Right lung (tissue), 5 donors: ENCODE results near the gene MAPKAPK2. TPM values are rescaled to one million over a fixed set of nuclear protein-coding genes. Genes with fewer than 3 reads are reported as not detected.
"Not testable (repeated sequence)": the region's sequence is repeated elsewhere in the genome, so short reads cannot be mapped to it uniquely, and the experiment has no call there.

Source experiments
- DNase-seq, 2 donors: peaks; one replicate each; pipeline ENCODE4 v3.0.0-alpha.2; 2013
- polyA plus RNA-seq, 5 donors: library from polyadenylated mRNA; unstranded; fragments of 120-200 nt; gene quantifications; one replicate each; pipeline versions ENCODE4 v1.2.1 to v1.2.3, GENCODE V29; 2013; ENCODE audit warnings: inconsistent platforms in 1 of 5, low replicate concordance in 1 of 5; ENCODE audit not compliant: insufficient read length in 5 of 5, insufficient read depth in 1 of 5

MAPKAPK2 gene
- polyA plus RNA-seq, 5 donors, result 52.1 to 65.9 (median 53.6) TPM

DNA sequence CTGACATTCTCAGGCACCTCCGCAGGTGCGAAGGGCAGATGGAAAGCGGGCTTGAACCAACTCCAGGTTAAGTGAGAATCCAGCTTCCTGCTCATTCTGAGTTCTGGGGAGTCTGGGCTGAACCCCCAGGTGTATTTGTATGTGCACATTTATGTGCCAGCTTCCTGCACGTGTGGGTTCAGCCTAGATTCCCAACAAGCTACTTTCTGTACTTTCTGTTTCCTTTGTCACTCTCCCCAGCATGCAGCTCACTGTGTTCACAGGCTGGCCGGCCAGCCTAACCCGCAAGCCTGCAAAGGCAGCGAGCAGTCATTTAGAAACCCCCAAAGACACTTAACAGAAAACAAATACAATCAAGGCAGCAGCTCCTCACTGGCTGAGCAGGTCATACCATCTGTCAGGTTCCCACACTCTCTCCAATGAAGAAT lies 84.6 kb downstream of the MAPKAPK2 start:
- no peak for DNase-seq

DNA sequence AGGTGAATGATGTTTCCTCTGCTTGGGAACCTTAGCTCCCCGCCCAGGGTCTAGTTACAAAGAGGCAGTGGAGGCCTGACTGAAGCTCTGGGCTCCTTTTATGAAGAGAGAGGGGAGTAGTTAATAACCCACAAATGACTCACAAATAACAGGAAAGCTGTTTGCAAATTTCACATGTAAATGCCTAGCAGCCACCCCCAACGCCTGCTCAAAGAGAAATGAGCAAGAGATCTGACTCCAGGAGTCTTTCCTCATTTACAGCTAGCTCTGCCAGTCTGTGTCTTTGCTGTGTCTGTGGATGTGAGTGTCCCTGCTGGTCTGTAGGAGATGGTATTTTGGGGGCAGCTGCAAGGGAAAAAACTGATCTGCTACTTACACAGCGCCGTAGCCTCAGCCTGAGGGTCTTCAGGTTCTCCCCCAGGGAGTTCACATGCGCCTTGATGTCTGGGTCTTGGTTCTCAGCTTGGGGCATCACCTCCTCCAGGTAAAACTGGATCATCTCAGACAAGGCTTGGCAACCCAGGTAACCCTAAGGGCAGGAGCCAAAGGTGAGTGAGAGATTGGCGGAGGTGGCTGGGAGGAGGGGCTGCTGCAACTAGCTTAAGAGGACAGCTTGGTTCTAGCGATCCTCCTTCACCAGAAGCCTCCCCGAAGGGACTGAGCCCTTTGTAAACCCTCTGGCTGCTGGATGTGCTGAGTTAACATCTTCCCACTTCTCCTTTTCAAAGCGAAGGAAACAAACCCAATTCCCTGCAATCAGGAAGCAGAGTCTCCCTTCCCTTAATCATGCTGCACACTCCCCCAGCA lies 86.0 kb downstream of the MAPKAPK2 start, which contains the start of gene IL19:
TSS of gene IL19 (plus strand) at position 243 of the 807 bp plus-strand sequence. CDS start 65,890 bp downstream, outside the sequence.
- no peak for DNase-seq

DNA sequence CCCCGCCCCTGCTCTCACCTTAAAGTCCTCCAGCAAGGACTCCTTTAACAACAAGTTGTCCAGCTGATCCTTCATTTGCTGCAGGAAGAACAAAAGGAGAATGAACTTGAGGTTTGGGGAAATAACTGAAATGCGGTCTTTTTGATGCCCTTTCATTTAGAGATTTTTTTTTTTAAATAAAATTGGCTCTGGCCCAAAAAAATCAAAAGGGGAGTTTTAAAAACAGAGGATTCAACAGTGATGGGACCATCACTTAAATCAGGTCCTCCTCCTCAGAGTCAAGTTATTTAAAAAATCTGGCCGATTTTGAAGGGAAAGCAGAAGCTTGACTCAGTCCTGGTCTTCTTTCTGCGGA lies 86.6 kb downstream of the MAPKAPK2 start:
- no peak for DNase-seq

DNA sequence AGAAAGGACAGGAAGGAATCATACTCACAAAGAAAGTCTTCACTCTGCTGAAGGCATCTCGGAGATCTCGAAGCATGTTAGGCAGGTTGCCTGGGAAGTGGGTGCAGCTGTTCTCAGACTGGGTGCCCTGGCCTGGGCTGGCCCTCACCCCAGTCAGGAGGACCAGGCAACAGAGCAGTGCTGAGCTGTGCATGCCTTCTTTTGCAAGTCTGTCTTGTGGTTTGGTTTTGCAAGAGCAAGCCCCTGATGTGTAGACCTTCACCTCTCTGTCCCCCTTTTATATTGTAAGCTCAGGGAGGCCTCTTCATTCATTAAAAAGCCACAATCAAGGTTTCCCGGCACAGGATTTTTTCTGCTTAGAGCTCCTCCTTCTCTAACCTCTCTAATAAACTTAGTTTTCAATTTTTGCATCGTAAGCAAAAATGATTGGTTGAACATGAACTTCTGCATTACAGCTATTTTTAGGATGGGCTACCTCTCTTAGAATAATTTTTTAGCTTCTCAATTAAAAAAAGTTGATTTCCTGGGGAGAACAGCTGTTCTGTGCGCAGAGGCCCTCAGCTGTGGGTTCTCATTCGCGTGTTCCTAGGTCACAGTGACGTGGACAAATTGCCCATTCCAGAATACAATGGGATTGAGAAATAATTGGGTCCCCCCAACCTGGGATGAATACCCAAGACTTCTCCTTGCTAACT lies 87.7 kb downstream of the MAPKAPK2 start, which contains the start of gene IL10:
TSS of gene IL10 (minus strand) at position 252 of the 695 bp plus-strand sequence. CDS start at position 193, 59 bp downstream.
- DNase-seq, result no peak

DNA sequence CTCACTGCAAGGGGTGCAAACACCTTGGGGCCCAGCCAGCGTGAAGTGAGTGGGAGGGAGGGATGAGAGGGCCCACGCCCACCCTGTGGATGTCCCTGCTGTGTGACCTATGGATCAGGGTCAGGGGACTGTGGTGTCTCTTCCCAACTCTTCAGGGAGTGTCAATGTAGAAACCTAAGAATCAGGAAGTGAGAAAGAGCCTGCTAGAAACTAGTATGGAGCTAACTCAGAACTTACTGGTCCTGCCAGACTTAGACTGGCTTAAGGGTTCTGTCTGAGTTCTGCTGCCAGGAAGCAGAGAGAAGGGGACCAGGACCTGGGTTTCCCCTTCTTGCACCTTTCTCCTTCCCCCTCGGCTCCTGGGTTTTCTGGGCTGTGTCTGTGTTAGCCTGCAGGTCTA lies 89.4 kb downstream of the MAPKAPK2 start:
- DNase-seq, result no peak

DNA sequence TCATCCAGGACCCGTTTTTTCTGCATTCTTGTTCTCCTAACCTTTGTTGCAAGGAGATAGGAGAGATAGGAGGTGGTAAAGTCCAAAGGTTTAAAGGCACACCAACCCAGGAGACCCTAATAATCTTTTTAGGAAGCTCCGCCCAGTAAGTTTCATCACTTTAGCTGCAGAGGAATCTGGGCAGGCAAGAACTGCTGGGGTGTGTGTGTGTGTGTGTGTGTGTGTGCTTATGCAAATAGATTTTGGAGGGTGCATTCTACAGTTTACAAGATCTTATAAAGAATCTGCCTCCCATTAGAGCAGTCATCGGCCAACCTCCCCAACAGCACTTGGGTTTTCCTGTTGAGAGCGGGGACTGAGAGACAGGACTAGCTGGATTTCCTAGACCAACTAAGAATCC lies 91.5 kb downstream of the MAPKAPK2 start:
- peak; percentile 27 to 31 for DNase-seq

DNA sequence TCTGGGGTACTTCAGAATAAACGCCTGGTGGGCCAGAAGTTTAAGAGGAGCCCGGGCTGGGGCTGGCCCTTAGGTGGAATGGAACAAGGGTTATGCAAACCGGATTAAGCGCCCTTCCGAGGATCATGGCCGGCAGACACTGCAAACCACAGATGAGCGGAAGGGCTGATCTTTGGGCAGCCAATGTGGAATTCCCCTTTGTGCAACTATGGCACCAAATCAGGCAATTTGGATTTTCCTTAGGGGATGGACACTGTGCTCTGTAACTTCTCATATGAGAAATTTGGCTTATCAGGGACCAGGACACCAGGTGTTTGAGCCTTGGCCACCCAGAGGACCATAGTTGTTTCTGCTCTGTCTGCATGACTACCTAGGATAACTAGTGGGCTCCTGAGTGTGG lies 93.3 kb downstream of the MAPKAPK2 start:
- no peak for DNase-seq

DNA sequence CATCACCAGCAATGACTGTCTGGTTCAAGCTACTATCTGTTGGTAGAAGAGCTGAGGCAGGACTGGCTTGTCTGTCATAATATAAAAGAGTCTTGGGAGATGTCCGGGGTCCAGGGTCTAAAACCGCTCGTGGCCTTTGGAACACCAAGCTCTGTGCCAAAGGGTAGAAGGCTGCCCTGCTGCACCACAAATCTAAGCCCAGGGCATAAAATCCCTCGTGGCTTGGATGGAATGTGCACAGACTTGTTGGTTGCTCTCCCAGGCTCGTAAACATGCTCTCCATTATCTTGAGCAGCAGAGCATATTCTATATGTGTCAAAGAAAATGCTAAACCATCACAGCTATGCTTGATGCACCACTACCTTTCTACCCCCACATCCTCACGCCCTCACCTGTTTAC lies 94.2 kb downstream of the MAPKAPK2 start:
- not testable (repeated sequence) for DNase-seq

DNA sequence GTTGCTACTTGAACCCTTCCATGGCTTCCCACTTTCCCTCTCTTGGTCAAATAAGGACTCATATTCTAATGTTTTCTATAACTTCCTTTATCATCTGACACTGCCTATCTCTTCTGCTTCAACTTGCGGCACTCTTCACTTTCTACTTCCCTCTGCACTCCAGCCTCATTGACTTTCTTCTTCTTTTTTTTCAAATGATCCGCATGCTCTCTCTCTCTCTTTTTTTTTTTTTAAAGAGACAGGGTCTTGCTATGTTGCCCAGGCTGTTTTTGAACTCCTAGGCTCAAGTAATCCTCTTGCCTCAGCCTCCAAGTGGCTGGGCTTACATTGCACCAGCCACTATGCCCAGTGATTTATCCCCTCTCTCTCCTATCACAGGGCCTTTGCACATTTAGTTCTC lies 94.9 kb downstream of the MAPKAPK2 start:
- no peak for DNase-seq

DNA sequence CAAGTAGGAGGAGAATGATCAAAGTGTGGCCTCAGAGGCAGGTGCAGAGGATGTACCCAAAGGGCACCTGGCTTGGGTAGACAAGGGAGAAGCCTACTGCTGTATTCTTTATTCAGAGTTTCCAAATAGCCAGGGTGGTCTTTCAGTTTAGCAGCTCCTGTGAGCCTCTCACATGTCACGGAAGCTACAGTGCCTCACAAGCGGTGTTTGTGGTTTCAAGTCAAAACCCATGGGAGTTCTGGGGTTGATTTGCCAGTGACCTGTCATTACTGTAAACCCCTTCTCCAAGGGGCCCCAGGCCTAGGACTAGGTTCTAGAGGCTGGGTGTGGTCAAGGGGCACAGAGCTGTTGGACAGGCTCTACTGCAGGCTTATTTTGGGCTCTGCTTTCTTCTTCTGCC lies 97.7 kb downstream of the MAPKAPK2 start:
- DNase-seq, result no peak

DNA sequence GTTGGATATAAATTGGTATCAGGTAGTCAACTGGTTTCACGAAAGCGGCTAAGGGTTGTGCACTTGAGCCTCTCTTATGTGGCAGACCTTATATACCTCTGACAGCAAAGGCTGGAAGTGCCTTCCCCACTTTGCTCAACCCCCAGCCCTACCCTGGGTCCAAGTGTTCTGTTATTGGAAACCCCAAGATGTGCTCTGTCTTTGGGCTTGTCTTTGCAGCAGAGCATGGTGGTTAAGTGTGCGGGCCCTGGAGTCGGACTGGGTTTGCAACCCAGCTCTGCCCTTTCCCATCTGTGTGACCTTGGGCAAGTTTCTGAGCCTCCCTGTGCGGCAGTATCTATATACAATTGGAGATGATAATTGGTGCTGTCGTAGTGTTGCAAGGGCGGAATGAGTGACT lies 98.8 kb downstream of the MAPKAPK2 start:
- no peak for DNase-seq

Other genes with a start within 250 kb of the MAPKAPK2 start
- gene IKBKE, start 214.4 kb upstream of the MAPKAPK2 start, polyA plus RNA-seq, result 1 to 10 TPM; 4.9 to 7.8 (median 6.6) TPM
- 10 to 100 TPM in 3 of 5 donors, 1 to 10 TPM in 2; 6.2 to 12.3 (median 11.6) TPM for gene RASSF5, start 177.4 kb upstream of the MAPKAPK2 start, polyA plus RNA-seq
- 100 to 1,000 TPM in 2 of 5 donors, 10 to 100 TPM in 3; 80.2 to 105 (median 97.7) TPM for gene EIF2D, start 72.4 kb upstream of the MAPKAPK2 start, polyA plus RNA-seq
- 1 to 10 TPM; 7.3 to 8.9 (median 7.5) TPM for gene DYRK3, start 49.4 kb upstream of the MAPKAPK2 start, polyA plus RNA-seq
- gene IL19, start 85.9 kb downstream of the MAPKAPK2 start, polyA plus RNA-seq, result not detected
- 1 to 10 TPM in 1 of 5 donors, under 1 TPM in 4; 0.38 to 1.0 (median 0.47) TPM for gene IL10, start 87.6 kb downstream of the MAPKAPK2 start, polyA plus RNA-seq
- not detected for gene IL20, start 180.7 kb downstream of the MAPKAPK2 start, polyA plus RNA-seq
- gene IL24, start 212.5 kb downstream of the MAPKAPK2 start, polyA plus RNA-seq, result under 1 TPM; 0.22 to 0.64 (median 0.29) TPM
- 1 to 10 TPM; 2.3 to 4.2 (median 2.5) TPM for gene FCMR, start 237.0 kb downstream of the MAPKAPK2 start, polyA plus RNA-seq